ENCODE measurements around the gene SOBP.

Gene SOBP

GRCh38 chr6:107556082-107556481 lies 66.2 kb downstream of the SOBP start:
- no peak overlapping the region for H3K4me3 ChIP-seq (ENCODE audit: low read length)
- no peaks in the 10 kb centered on the region for H3K27me3 ChIP-seq (ENCODE audit: insufficient read depth, low read length)
- no peak overlapping the region for H3K27ac ChIP-seq (ENCODE audit: low read depth, low read length)
- no peaks in the 10 kb centered on the region for H3K9me3 ChIP-seq (ENCODE audit: insufficient read depth, low read depth, low read length)
- no peaks in the 10 kb centered on the region for H3K36me3 ChIP-seq (ENCODE audit: insufficient read depth, low read length)
- no peak overlapping the region for H3K9ac ChIP-seq (ENCODE audit: low read depth, low read length)
- H3K4me1 ChIP-seq (ENCODE audit: insufficient read depth, low read length), result peaks cover 13% of the 10 kb centered on the region

GRCh38 chr6:107557698-107558097 lies 67.8 kb downstream of the SOBP start:
- Histone ChIP-seq H3K27ac (ENCODE audit: low read depth, low read length) (no peak overlapping the region), H3K4me1 (ENCODE audit: insufficient read depth, low read length) (peaks cover 19% of the 10 kb centered on the region)

GRCh38 chr6:107560657-107561056 lies 70.7 kb downstream of the SOBP start:
- Histone ChIP-seq H3K27me3 (ENCODE audit: insufficient read depth, low read length) (no peaks in the 10 kb centered on the region), H3K9me3 (ENCODE audit: insufficient read depth, low read depth, low read length) (no peaks in the 10 kb centered on the region), H3K27ac (ENCODE audit: low read depth, low read length) (no peak overlapping the region; the same call in 1 of the 2 replicates), H3K9ac (ENCODE audit: low read depth, low read length) (no peak overlapping the region), H3K36me3 (ENCODE audit: insufficient read depth, low read length) (no peaks in the 10 kb centered on the region), H3K4me1 (ENCODE audit: insufficient read depth, low read length) (peaks cover 16% of the 10 kb centered on the region), H3K4me3 (ENCODE audit: low read length) (no peak overlapping the region)
- 75% methylated on average over 4 of the region's 4 CpGs for WGBS

More at GRCh38 chr6:107557698-107558097, 67.8 kb downstream of the SOBP start:
- Histone ChIP-seq H3K9ac (ENCODE audit: low read depth, low read length) (no peak overlapping the region), H3K36me3 (ENCODE audit: insufficient read depth, low read length) (no peaks in the 10 kb centered on the region), H3K9me3 (ENCODE audit: insufficient read depth, low read depth, low read length) (no peaks in the 10 kb centered on the region), H3K27me3 (ENCODE audit: insufficient read depth, low read length) (no peaks in the 10 kb centered on the region), H3K4me3 (ENCODE audit: low read length) (no peak overlapping the region)

- Histone ChIP-seq H3K9ac (ENCODE audit: low read depth, low read length) (no peak overlapping the region), H3K27ac (ENCODE audit: low read depth, low read length) (no peak overlapping the region), H3K27me3 (ENCODE audit: insufficient read depth, low read length) (no peaks in the 10 kb centered on the region), H3K4me1 (ENCODE audit: insufficient read depth, low read length) (peaks cover 16% of the 10 kb centered on the region), H3K9me3 (ENCODE audit: insufficient read depth, low read depth, low read length) (no peaks in the 10 kb centered on the region), H3K4me3 (ENCODE audit: low read length) (no peak overlapping the region), H3K36me3 (ENCODE audit: insufficient read depth, low read length) (no peaks in the 10 kb centered on the region)
- WGBS, result 49% methylated on average over 3 of the region's 3 CpGs
These were observed 71.4 kb downstream of the SOBP start for GRCh38 chr6:107561306-107561705.

GRCh38 chr6:107563694-107564588 lies 74.0 kb downstream of the SOBP start:
- Histone ChIP-seq H3K9me3 (ENCODE audit: insufficient read depth, low read depth, low read length) (no peaks in the 10 kb centered on the region), H3K36me3 (ENCODE audit: insufficient read depth, low read length) (no peaks in the 10 kb centered on the region), H3K4me3 (ENCODE audit: low read length) (no peak overlapping the region), H3K9ac (ENCODE audit: low read depth, low read length) (no peak overlapping the region), H3K27me3 (ENCODE audit: insufficient read depth, low read length) (no peaks in the 10 kb centered on the region), H3K4me1 (ENCODE audit: insufficient read depth, low read length) (peaks cover 16% of the 10 kb centered on the region), H3K27ac (ENCODE audit: low read depth, low read length) (no peak overlapping the region)
- WGBS, result 95% methylated on average over 13 of the region's 13 CpGs

GRCh38 chr6:107564589-107564951 lies 74.7 kb downstream of the SOBP start:
- Histone ChIP-seq H3K9me3 (ENCODE audit: insufficient read depth, low read depth, low read length) (no peaks in the 10 kb centered on the region), H3K27ac (ENCODE audit: low read depth, low read length) (no peak overlapping the region), H3K9ac (ENCODE audit: low read depth, low read length) (no peak overlapping the region), H3K36me3 (ENCODE audit: insufficient read depth, low read length) (no peaks in the 10 kb centered on the region), H3K27me3 (ENCODE audit: insufficient read depth, low read length) (no peaks in the 10 kb centered on the region), H3K4me3 (ENCODE audit: low read length) (no peak overlapping the region), H3K4me1 (ENCODE audit: insufficient read depth, low read length) (peaks cover 16% of the 10 kb centered on the region)
- 94% methylated on average over 4 of the region's 4 CpGs for WGBS

GRCh38 chr6:107565165-107565723 lies 75.3 kb downstream of the SOBP start:
- no peak overlapping the region for H3K27ac ChIP-seq (ENCODE audit: low read depth, low read length)
- H3K4me1 ChIP-seq (ENCODE audit: insufficient read depth, low read length), result peaks cover 15% of the 10 kb centered on the region
- H3K9me3 ChIP-seq (ENCODE audit: insufficient read depth, low read depth, low read length), result no peaks in the 10 kb centered on the region
- no peaks in the 10 kb centered on the region for H3K36me3 ChIP-seq (ENCODE audit: insufficient read depth, low read length)
- no peak overlapping the region for H3K9ac ChIP-seq (ENCODE audit: low read depth, low read length)
- no peak overlapping the region for H3K4me3 ChIP-seq (ENCODE audit: low read length)
- WGBS, result 92% methylated on average over 7 of the region's 7 CpGs
- no peaks in the 10 kb centered on the region for H3K27me3 ChIP-seq (ENCODE audit: insufficient read depth, low read length)

- no peak overlapping the region for H3K9ac ChIP-seq (ENCODE audit: low read depth, low read length)
- H3K27me3 ChIP-seq (ENCODE audit: insufficient read depth, low read length), result no peaks in the 10 kb centered on the region
- H3K4me1 ChIP-seq (ENCODE audit: insufficient read depth, low read length), result peaks cover 3% of the 10 kb centered on the region; the same call in 1 of the 2 replicates
- WGBS, result no CpG with 5 or more reads among the region's 1 CpG
- H3K27ac ChIP-seq (ENCODE audit: low read depth, low read length), result no peak overlapping the region
- no peak overlapping the region for H3K4me3 ChIP-seq (ENCODE audit: low read length)
- no peaks in the 10 kb centered on the region for H3K9me3 ChIP-seq (ENCODE audit: insufficient read depth, low read depth, low read length)
- H3K36me3 ChIP-seq (ENCODE audit: insufficient read depth, low read length), result no peaks in the 10 kb centered on the region
These were observed 77.7 kb downstream of the SOBP start for GRCh38 chr6:107567643-107568042.

- Histone ChIP-seq H3K4me1 (ENCODE audit: insufficient read depth, low read length) (peaks cover 5% of the 10 kb centered on the region; the same call in 1 of the 2 replicates), H3K9ac (ENCODE audit: low read depth, low read length) (no peak overlapping the region), H3K9me3 (ENCODE audit: insufficient read depth, low read depth, low read length) (no peaks in the 10 kb centered on the region), H3K27me3 (ENCODE audit: insufficient read depth, low read length) (no peaks in the 10 kb centered on the region), H3K36me3 (ENCODE audit: insufficient read depth, low read length) (no peaks in the 10 kb centered on the region), H3K4me3 (ENCODE audit: low read length) (no peak overlapping the region), H3K27ac (ENCODE audit: low read depth, low read length) (no peak overlapping the region)
- 96% methylated on average over 9 of the region's 9 CpGs for WGBS
These were observed 79.6 kb downstream of the SOBP start for GRCh38 chr6:107569473-107569872.

- Histone ChIP-seq H3K27ac (ENCODE audit: low read depth, low read length) (no peak overlapping the region), H3K4me1 (ENCODE audit: insufficient read depth, low read length) (peaks cover 5% of the 10 kb centered on the region; the same call in 1 of the 2 replicates), H3K9me3 (ENCODE audit: insufficient read depth, low read depth, low read length) (no peaks in the 10 kb centered on the region), H3K9ac (ENCODE audit: low read depth, low read length) (no peak overlapping the region), H3K36me3 (ENCODE audit: insufficient read depth, low read length) (no peaks in the 10 kb centered on the region), H3K27me3 (ENCODE audit: insufficient read depth, low read length) (no peaks in the 10 kb centered on the region), H3K4me3 (ENCODE audit: low read length) (no peak overlapping the region)
- 96% methylated on average over 9 of the region's 9 CpGs for WGBS
These were observed 81.4 kb downstream of the SOBP start for GRCh38 chr6:107571354-107571753.

GRCh38 chr6:107572886-107573285 lies 83.0 kb downstream of the SOBP start:
- H3K27me3 ChIP-seq (ENCODE audit: insufficient read depth, low read length), result no peaks in the 10 kb centered on the region
- no peak overlapping the region for H3K9ac ChIP-seq (ENCODE audit: low read depth, low read length)
- WGBS, result 89% methylated on average over 6 of the region's 6 CpGs
- no peaks in the 10 kb centered on the region for H3K36me3 ChIP-seq (ENCODE audit: insufficient read depth, low read length)
- peaks cover 5% of the 10 kb centered on the region; the same call in 1 of the 2 replicates for H3K4me1 ChIP-seq (ENCODE audit: insufficient read depth, low read length)
- no peak overlapping the region for H3K4me3 ChIP-seq (ENCODE audit: low read length)
- no peaks in the 10 kb centered on the region for H3K9me3 ChIP-seq (ENCODE audit: insufficient read depth, low read depth, low read length)
- H3K27ac ChIP-seq (ENCODE audit: low read depth, low read length), result no peak overlapping the region
